Endothelial cell of hepatic sinusoid (primary cell): ENCODE data around the gene TTLL9.

Experiments
- in situ Hi-C: cut with HindIII; loops from 2 replicates; pipeline ENCODE4 v1.10.0; 2017; ENCODE audit warnings: low sequenced_read_pairs

TTLL9 gene

GRCh38 chr20:31968291-31969126, 98.1 kb downstream of the TTLL9 start:
- in situ Hi-C loops = no loop called here

- in situ Hi-C loops = loop anchor here (5.0 kb wide), 2 partner anchors 72 to 112 kb away; no protein-coding TSS in a partner anchor
Observed at GRCh38 chr20:31969991-31970390, 99.6 kb downstream of the TTLL9 start.

DNA sequence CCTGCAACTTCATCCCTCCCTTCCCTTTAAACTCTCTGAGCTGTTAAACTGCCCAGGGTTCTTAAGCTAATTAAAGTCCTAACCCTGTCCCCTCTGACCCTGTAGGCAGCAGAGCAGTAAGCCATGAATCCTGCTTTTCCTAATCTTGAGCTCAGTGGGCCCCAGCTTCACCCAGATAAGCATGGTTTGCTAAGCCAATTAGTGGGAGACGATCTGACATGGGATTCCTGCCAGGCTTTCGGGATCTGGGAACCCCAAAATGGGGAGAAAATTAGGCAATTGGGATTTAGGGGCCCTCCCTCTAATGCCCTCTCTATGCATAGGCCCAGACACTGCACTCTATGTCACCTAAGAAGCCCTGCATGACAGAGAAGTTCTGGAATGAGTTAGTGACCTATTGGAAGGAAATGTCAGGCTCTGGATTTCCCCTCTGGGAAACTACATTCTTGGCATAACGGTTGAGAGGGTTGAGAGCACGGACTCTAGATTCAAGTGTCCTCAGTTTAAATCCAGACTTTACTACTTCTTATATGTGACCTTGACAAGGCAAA, 102.1 kb downstream of the TTLL9 start:
- in situ Hi-C loops = loop anchor here (5.0 kb wide), 2 partner anchors 70 to 110 kb away; no protein-coding TSS in a partner anchor

GRCh38 chr20:31974296-31974695, 103.9 kb downstream of the TTLL9 start:
- in situ Hi-C loops = loop anchor here (5.0 kb wide), 2 partner anchors 68 to 108 kb away; no protein-coding TSS in a partner anchor

GRCh38 chr20:31974951-31975487, 104.6 kb downstream of the TTLL9 start:
- in situ Hi-C loops = loop anchor here (5.0 kb wide), 2 partner anchors 67 to 107 kb away; no protein-coding TSS in a partner anchor

DNA sequence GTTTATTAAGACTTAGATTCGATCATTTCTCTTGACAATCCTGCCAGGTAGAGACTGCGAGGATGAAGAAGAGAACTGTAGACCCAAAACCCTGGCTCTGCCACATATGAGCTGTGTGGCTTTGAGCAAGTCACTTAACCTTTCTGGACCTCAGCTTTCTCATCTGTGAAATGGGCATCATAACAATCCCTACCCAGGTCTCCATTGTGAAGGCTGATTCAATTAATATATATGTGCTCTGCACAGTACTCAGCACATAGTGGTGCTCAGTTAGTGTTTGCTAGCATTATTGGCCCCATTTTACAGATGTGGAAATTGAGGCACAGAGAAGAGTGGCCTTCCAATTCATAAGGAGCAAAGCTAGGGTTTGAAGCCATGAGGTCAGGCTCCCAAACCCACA, 105.4 kb downstream of the TTLL9 start:
- in situ Hi-C loops = no loop called here

DNA sequence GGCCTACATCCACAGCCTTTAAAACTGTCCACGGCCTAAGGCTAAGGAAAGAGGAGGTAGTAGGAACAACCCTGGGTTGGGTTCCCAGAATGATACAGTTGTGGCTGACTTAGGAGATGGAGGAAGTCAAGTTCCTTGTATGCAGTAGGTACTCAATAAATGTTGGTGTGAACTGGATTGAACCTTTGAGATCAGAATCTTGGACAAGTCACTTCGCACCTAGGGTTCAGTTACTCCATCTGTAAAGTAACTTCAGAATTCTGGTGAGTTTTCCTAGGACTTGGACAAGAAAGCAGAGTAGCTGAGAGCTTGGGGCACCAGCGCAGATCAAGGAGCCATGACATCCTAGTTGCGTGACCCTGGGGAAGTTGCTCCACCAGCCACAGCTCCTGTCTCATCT, 106.6 kb downstream of the TTLL9 start:
- in situ Hi-C loops = no loop called here

DNA sequence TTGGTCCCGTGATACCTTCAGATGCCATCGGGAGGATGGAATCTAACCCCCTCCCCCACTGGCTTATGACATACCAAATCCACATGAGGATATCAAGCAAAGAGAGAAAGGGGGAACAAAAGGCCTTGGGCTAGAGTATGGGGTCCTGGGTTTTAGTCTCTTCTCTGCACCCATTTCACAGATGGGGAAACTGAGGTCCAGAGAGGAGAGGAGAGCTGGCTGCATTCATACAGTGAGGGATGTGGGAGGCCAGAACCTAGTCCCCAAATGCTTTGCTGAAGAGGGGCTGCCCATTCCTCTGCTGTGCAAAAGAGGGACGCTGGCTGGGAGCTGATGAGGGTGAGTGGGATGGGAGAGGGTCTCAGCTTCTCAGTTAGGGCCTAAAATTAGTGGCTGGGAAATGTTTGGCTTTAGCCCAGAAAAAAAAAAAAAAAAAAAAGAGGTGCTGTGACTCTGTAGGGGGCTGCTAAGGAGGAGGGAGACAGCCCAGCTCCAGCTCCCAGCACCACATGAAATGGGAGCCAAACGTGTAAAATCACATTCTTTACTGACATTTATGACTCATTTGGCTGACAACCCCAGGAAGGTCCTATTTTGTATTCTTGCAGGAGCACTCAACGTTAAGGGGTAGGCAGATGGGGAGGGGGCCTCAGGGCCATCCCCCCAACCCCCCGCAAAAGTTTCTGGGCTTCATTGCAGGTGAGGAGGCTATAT, 109.4 kb downstream of the TTLL9 start:
- in situ Hi-C loops = no loop called here

GRCh38 chr20:31981784-31982183, 111.3 kb downstream of the TTLL9 start:
- in situ Hi-C loops = no loop called here

DNA sequence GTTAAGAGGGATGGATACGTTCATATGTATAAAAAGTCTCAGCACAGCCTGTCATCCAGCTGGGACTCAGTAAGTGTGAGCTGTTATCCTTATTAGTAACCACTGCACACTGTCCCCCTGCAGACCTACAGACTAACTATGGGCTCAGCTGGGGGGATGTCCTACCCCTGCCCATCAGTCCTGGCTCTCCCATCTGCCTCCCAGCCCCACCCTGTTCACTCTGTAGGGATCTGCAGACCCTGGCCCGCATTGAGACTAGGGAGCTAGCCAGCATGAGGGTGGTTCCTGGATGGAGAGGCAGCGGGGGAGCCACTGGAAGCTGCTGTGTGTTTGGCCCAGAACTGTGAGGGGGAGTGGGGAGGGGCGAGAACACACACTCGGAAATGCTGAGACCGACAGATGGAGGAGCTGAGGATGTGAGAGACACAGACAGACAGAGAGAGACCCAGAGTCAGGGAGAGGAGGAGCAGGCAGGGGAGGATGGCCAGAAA, 114.6 kb downstream of the TTLL9 start:
- in situ Hi-C loops = no loop called here

DNA sequence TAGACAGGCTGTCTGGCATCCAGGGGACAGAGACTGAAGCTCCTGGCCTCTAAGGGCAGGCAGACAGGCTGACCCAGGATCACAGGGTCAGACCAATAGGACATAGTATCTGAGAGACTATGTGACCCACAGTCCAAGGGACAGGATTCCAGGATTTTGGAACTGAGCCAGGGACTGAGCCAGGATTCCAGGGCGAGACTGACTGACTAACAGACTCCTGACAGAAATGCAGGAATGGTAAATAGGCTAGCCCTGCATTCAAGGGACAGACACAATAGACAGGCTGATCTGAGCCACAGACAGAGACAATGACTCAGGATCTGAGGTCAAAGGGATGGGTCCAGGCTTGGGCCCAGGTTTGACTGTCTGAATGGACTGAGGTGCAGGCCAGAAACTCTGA, 117.3 kb downstream of the TTLL9 start:
- in situ Hi-C loops = no loop called here

GRCh38 chr20:31988430-31989015, 118.1 kb downstream of the TTLL9 start:
- in situ Hi-C loops = no loop called here

- in situ Hi-C loops = no loop called here
Observed at GRCh38 chr20:31989030-31989645, 118.7 kb downstream of the TTLL9 start.

GRCh38 chr20:31990641-31991338, 120.4 kb downstream of the TTLL9 start:
- in situ Hi-C loops = no loop called here

DNA sequence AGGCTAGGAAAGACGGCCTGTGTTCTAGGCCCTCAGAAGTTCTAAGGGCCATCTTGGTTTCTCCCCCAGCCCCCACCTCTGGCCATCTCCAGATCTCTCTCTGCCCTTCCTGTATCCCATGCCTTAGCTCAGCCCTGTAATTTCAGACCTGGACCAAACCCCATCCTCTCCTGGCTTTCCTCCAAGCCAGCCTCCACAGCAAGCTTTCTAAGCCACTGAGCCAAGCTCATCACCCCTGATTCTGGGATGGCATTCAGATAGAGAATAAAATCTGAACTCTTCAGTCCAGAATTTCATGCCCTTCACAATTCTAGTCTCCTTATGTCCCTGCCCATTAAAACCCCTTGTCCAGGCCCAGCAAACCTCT, 120.9 kb downstream of the TTLL9 start:
- in situ Hi-C loops = no loop called here

DNA sequence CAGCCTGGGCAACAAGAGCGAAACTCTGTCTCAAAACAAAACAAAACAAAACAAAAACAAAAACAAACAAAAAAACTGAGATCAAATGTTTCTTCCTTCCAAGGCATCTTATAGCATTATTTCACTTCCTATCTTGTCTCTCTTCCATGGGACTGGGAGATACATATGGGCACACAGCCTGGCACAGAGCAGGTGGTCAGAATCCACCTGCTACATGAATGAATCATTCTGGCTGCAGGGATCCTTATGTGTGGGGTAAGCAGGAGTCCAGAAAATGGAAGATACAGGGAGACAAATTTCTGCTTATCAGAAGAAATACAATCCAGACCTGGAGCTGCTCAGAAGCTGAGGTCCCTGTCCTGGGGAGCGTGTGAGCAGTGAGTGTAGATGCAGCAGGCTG, 121.7 kb downstream of the TTLL9 start:
- in situ Hi-C loops = no loop called here
